HG03175 (cell line): ENCODE data around the gene SHLD1.

Source experiments
- ATAC-seq: cut with Tn5 transposase; IDR thresholded peaks from one replicate; pipeline ENCODE4 v1.9.1; 2021; ENCODE audit warnings: mild to moderate bottlenecking, moderate library complexity; ENCODE audit not compliant: unreplicated experiment

The SHLD1 gene

DNA sequence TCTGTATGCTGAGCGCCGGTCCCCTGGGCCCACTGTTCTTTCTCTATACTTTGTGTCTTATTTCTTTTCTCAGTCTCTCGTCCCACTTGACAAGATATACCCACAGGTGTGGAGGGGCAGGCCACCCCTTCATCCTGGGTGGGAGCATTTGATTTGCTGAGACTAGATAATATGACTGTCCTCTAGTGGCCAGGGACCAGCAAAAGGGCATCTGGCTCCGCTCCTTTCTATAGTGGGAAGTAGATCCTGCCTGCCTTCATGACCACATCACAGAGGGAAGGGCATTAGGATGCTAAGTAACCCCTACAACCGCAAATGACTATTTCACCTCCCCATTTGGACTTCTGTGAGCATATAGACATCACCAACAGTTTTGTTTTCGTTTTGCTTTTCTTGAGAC, 135.7 kb downstream of the SHLD1 start:
- ATAC-seq, result no peak

GRCh38 chr20:5886788-5887187, 136.6 kb downstream of the SHLD1 start:
- no peak for ATAC-seq

DNA sequence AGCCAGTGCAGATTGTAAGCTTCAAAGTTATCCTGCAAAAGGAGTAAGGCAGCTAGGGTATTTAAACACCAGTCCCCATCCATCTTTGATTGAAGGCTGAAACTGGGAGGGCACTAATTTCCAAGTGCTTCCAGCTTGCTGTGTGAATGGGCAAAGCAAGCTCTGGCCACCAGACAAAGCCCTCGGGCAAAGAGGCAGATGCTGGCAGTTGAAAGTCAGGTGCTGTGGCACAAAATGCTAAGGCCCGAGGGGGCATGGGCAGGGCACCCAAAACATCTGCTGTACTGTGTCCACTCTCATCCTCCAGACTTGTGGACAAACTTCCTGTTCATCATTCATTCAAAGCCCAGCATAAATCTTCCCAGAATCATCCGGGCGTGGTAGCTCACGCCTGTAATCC, 137.2 kb downstream of the SHLD1 start:
- no peak for ATAC-seq

- no peak for ATAC-seq
Observed at GRCh38 chr20:5888041-5888440, 137.8 kb downstream of the SHLD1 start.

- no peak for ATAC-seq
Observed at GRCh38 chr20:5890773-5891441, 140.7 kb downstream of the SHLD1 start.

- no peak for ATAC-seq
Observed at GRCh38 chr20:5893052-5893451, 142.9 kb downstream of the SHLD1 start.

- ATAC-seq, result no peak
Observed at GRCh38 chr20:5893621-5894020, 143.4 kb downstream of the SHLD1 start.

- no peak for ATAC-seq
Observed at GRCh38 chr20:5895626-5896025, 145.4 kb downstream of the SHLD1 start.

DNA sequence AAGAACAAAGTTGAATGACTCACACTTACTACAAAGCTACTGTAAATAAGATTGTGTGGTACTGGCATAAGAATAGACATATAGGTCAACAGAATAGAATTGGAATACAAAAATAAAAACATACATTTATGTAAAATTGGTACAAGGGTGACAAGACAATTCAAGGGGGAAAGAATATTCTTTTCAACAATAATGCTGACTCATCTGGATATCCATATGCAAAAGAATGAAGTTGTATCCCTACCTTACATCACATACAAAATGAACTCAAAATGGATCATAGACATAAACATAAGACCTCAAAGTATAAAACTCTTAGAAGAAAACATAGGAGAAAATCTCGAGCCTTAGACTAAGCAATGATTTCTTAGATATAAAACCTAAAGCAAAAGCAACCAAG, 149.2 kb downstream of the SHLD1 start:
- no peak for ATAC-seq

DNA sequence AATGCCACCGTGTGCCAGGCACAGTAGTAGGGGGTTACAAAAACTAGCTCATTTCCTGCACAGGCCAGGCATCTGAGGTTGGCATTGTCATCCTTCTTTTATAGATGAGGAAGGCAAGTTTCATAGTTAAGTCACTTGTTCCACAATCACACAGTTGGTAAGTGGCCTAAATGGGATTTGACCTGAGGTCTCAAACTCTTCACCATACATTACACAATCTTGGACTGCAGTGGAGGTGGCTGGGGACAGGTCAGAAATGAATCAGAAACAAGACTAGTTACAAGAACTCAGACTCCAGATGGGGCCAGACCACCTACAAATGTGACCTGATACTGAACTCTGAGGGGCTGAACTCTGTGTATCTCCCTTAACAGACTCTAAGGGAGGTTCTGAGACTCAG, 150.7 kb downstream of the SHLD1 start:
- no peak for ATAC-seq

DNA sequence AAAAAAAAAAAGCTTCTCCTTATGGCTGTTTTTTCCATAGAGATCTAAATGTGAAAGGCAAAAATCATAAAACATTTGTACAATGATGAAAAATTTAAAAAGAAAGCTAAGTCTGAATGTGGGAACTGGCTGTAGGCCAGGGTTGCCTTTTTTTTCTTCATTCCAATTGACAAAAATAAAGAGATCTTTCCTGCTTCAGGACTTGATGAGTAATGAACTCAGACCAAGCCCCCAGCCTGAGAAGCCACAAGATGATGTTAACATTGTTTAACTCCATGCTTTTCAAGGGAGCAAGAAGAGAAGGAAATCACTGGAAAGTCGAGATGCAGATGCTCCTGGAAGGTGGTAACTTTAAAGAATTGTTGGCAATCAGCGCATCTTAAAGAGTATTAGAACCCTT, 158.8 kb downstream of the SHLD1 start:
- no peak for ATAC-seq

DNA sequence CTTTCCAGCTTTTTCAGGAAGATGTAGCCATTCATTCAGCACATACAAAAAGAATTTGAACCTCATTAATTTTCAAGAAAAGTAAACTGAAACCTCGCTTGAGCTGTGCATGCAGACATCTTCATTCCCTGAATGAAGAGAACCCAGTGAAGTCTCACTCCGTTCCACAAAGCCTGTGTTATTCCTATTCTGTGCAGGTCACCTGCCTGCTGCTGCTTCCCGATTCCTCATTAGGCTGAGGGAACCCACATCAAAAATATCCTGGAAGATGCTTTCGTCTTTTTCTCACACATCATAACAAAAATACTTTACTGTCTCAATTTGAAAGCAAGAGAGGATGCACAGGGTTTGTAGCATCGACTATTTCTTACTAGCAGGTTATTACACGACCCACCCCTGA, 160.0 kb downstream of the SHLD1 start:
- no peak for ATAC-seq

DNA sequence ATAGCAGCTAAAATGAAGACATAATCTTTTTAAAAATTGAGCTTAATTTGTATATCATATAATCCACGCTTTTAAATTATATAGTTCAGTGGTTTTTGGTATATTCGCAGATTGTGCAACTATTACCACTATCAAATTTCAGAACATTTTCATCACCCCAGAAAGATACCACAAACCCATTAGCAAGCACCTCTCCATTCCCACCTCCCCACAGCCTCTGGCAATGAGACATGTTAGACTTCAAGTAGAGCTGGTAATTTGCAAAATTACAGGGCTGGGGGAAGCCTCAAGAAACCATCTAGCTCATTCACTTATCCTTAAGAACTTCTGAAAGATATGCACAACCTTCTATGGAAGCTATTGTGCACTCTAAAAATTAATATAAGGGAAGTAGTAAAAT, 163.0 kb downstream of the SHLD1 start:
- no peak for ATAC-seq
